HL-60 (cell line): ENCODE data around the gene LYVE1.
"Not testable (repeated sequence)": the region's sequence is repeated elsewhere in the genome, so short reads cannot be mapped to it uniquely, and the experiment has no call there.

Source experiments
- DNase-seq, 2 experiments: peaks; one replicate each; pipeline ENCODE4 v3.0.0-alpha.2; 2010 to 2020; ENCODE audit warnings: low read depth in 1 of 2, low spot score in 1 of 2
- H3K27ac ChIP-seq: fragments of 250-450 bp; sonication (Bioruptor Pico); replicated peaks from 2 replicates; pipeline ENCODE4 v1.5.1; 2020; ENCODE audit warnings: mild to moderate bottlenecking, moderate library complexity
- H3K27me3 ChIP-seq: fragments of 250-450 bp; sonication (Bioruptor Pico); 2 replicates; pipeline ENCODE4 v1.5.1; 2021; ENCODE audit warnings: mild to moderate bottlenecking, moderate library complexity; ENCODE audit not compliant: insufficient read depth, poor library complexity, severe bottlenecking
- H3K4me3 ChIP-seq: replicated peaks from 2 replicates; pipeline ENCODE4 v1.5.1; 2011; ENCODE audit warnings: mild to moderate bottlenecking, control low read depth, low read length; ENCODE audit not compliant: insufficient read depth
- CTCF ChIP-seq: IDR thresholded peaks from one replicate; pipeline ENCODE4 v1.5.1; 2011; ENCODE audit warnings: low read length, control low read depth, inconsistent platforms; ENCODE audit not compliant: insufficient read depth
- GABPA ChIP-seq: IDR thresholded peaks from 2 replicates; pipeline ENCODE4 v1.6.1; 2012; ENCODE audit warnings: low read depth
- POLR2AphosphoS5 ChIP-seq: IDR thresholded peaks from 2 replicates; pipeline ENCODE4 v1.6.1; 2012; ENCODE audit warnings: low read depth
- REST ChIP-seq: IDR thresholded peaks from 2 replicates; pipeline ENCODE4 v1.6.1; 2012; ENCODE audit warnings: low read depth; ENCODE audit not compliant: insufficient replicate concordance
- SPI1 ChIP-seq: IDR thresholded peaks from 2 replicates; pipeline ENCODE4 v1.6.1; 2012; ENCODE audit warnings: low read depth, mild to moderate bottlenecking, borderline replicate concordance

LYVE1 gene

GRCh38 chr11:10597877-10598351, 29.4 kb upstream of the LYVE1 start:
- no peak for TF ChIP-seq REST
- TF ChIP-seq SPI1: no peak; the same call in 1 of the 2 replicates
- no peak for TF ChIP-seq POLR2AphosphoS5
- TF ChIP-seq GABPA: no peak
- TF ChIP-seq CTCF: no peak
- no peaks in the 10 kb centered on the region for H3K27me3 ChIP-seq
- H3K27ac ChIP-seq: peak overlapping the region; percentile 15
- no peak overlapping the region for H3K4me3 ChIP-seq
- DNase-seq: peak; percentile 44 to 63

GRCh38 chr11:10595840-10596239, 27.4 kb upstream of the LYVE1 start:
- H3K27ac ChIP-seq, H3K27me3 ChIP-seq: not testable (repeated sequence)

GRCh38 chr11:10594407-10594806, 25.9 kb upstream of the LYVE1 start:
- DNase-seq: no peak
- Histone ChIP-seq H3K4me3 (no peak overlapping the region), H3K27ac (no peak overlapping the region), H3K27me3 (no peaks in the 10 kb centered on the region)
- TF ChIP-seq POLR2AphosphoS5 (no peak), CTCF (no peak), GABPA (no peak), SPI1 (no peak), REST (no peak)

More at GRCh38 chr11:10595840-10596239, 27.4 kb upstream of the LYVE1 start:
- DNase-seq, H3K4me3 ChIP-seq: not testable (repeated sequence)

GRCh38 chr11:10592331-10592730, 23.9 kb upstream of the LYVE1 start:
- no peaks in the 10 kb centered on the region for H3K27me3 ChIP-seq
- no peak overlapping the region for H3K4me3 ChIP-seq
- peak in 1 of 2 experiments; percentile 33 for DNase-seq
- TF ChIP-seq CTCF (no peak), POLR2AphosphoS5 (no peak), SPI1 (no peak), REST (no peak), GABPA (no peak)
- no peak overlapping the region for H3K27ac ChIP-seq
